Non-pigmented ciliary epithelial cell (primary cell): ENCODE results near the gene ITGB1.
"Not testable (repeated sequence)": the region's sequence is repeated elsewhere in the genome, so short reads cannot be mapped to it uniquely, and the experiment has no call there.

Experiments used
- DNase-seq: peaks from one replicate; pipeline ENCODE4 v3.0.0-alpha.2; 2010; ENCODE audit warnings: low read depth

The ITGB1 gene

GRCh38 chr10:32937911-32938424 lies 20.1 kb downstream of the ITGB1 start:
- no peak for DNase-seq

- DNase-seq, result no peak
Measured at GRCh38 chr10:32932225-32932729, 25.8 kb downstream of the ITGB1 start.

GRCh38 chr10:32931593-32931992 lies 26.4 kb downstream of the ITGB1 start:
- no peak for DNase-seq

- no peak for DNase-seq
Measured at GRCh38 chr10:32930036-32930435, 28.0 kb downstream of the ITGB1 start.

- no peak for DNase-seq
Measured at GRCh38 chr10:32929634-32930033, 28.4 kb downstream of the ITGB1 start.

- DNase-seq, result no peak
Measured at GRCh38 chr10:32927750-32928149, 30.3 kb downstream of the ITGB1 start.

GRCh38 chr10:32923849-32924248 lies 34.2 kb downstream of the ITGB1 start:
- DNase-seq, result no peak

GRCh38 chr10:32923134-32923533 lies 34.9 kb downstream of the ITGB1 start:
- DNase-seq, result no peak

GRCh38 chr10:32922170-32922569 lies 35.9 kb downstream of the ITGB1 start:
- DNase-seq, result no peak

- DNase-seq, result not testable (repeated sequence)
Measured at GRCh38 chr10:32917817-32918216, 40.2 kb downstream of the ITGB1 start.

- no peak for DNase-seq
Measured at GRCh38 chr10:32911285-32912016, 46.6 kb downstream of the ITGB1 start.

- not testable (repeated sequence) for DNase-seq
Measured at GRCh38 chr10:32909970-32910369, 48.1 kb downstream of the ITGB1 start.

- DNase-seq, result no peak
Measured at GRCh38 chr10:32909456-32909855, 48.6 kb downstream of the ITGB1 start.

- DNase-seq, result no peak
Measured at GRCh38 chr10:32906595-32906994, 51.4 kb downstream of the ITGB1 start.

GRCh38 chr10:32905466-32905865 lies 52.6 kb downstream of the ITGB1 start:
- DNase-seq, result no peak

GRCh38 chr10:32901815-32902214 lies 56.2 kb downstream of the ITGB1 start:
- no peak for DNase-seq

- DNase-seq, result not testable (repeated sequence)
Measured at GRCh38 chr10:32895200-32895968, 62.6 kb downstream of the ITGB1 start.

GRCh38 chr10:32893916-32894664 lies 63.9 kb downstream of the ITGB1 start:
- DNase-seq, result no peak

GRCh38 chr10:32893434-32893833 lies 64.6 kb downstream of the ITGB1 start:
- no peak for DNase-seq

GRCh38 chr10:32891261-32891660 lies 66.8 kb downstream of the ITGB1 start:
- DNase-seq, result no peak

- DNase-seq, result no peak
Measured at GRCh38 chr10:32890444-32890843, 67.6 kb downstream of the ITGB1 start.

GRCh38 chr10:32889631-32890212 lies 68.3 kb downstream of the ITGB1 start:
- no peak for DNase-seq
